GM20431 (cell line): Measurements from ENCODE around the gene DLL1.

Experiments used
- in situ Hi-C: fragments of 300-500 bp; cut with MseI, MboI; formaldehyde crosslinking; loops from one replicate; pipeline ENCODE4 v1.15.0; 2020; ENCODE audit warnings: low sequenced_read_pairs; ENCODE audit not compliant: unreplicated experiment

Gene DLL1

DNA sequence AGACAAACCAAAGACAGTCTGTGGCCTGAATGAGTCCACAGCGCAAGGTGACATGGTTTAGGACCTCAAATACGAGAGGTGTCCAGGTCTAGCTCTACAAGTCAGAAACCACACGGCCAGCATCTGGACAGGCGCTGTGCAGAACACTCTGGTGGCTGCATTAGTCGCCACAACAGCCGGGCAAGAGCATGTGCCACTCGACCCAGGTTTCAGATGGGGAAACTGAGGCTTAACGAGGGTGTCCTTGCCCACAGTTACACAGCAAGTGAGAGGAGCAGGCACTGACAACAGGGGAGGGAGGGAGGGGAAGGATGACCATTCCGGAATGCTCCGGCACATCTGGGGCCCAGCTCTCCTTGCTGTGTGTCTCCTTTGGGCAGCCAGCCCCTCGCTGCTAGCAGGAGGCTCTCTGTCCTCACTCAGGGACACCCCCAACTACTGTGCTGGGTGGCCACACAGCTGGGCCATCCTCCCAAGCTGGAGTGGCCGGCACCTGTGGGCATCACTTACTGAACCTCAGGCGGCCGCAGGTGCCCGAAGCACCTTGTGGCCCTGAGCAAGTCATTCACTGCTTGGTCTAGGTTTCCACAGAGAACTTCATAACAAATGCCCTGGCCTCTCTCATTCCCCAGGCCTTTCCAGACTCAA is 6.6 kb downstream of the DLL1 start:
- in situ Hi-C loops: no loop called here

DNA sequence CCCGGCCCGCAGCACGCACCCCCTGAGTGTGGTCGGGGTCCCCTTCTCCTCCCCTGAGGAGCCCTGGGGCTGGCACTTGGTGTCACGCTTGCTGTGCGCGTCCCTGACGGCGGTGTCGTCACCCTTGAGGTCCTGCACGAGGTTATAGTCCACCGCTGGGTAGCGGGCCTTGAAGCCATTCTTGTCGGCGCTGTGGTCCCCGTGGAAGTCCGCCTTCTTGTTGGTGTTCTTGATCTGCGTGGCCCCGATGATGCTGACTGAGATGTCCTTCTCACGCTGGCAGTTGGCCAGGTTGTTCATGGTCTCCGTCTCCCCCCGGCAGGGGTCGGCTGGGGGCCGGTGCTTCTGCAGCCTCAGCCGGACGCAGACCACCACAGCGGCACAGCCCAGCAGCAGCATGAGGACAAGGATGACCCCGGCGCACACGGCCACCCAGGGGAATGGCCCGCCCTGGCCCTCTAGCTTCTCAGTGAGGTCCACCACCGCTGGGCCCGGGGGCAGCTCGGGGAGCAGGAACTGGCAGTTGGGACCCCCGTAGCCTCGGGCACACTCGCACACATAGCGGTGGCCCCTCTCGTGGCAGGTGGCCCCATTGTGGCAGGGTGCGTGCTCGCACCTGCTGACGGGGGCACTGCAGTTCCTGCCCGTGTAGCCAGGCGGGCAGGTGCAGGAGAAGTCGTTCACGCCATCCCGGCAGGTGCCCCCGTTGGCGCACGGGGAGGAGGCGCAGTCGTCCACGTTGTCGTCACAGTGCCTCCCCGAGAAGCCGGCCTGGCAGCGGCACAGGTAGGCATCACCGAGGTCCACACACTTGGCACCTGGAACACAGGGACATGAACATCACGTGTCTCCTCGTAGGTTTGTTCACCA is 7.4 kb downstream of the DLL1 start:
- in situ Hi-C loops: no loop called here

DNA sequence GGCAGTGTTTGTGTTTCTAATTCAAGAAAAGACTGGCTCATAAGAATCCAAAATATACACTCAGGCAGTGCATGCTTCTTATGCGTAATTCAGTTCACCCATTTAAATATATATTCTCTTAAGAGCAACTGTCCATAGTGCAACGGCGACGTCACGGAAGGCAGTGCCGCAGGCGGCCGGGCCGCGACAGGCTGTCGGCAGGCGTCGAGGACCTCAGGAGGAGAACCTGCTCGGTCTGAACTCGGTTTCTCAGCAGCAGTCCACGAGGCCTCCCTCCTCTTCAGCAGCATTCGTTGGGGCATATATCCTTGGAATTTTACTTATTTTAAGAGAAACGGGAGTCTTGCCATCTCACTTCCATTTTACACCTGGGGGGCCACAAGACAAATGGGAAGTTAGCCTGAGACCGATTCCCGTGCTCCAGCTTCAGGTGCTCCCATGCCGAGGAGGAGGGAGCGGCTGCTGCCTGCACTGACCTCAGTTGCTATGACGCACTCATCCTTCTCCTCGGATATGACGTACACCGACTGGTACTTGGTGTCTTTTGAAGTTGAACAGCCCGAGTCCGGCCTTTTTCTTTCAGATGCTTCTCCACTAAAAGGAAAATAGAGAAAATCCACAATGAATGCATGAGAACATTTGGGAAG is 8.2 kb downstream of the DLL1 start:
- in situ Hi-C loops: no loop called here

DNA sequence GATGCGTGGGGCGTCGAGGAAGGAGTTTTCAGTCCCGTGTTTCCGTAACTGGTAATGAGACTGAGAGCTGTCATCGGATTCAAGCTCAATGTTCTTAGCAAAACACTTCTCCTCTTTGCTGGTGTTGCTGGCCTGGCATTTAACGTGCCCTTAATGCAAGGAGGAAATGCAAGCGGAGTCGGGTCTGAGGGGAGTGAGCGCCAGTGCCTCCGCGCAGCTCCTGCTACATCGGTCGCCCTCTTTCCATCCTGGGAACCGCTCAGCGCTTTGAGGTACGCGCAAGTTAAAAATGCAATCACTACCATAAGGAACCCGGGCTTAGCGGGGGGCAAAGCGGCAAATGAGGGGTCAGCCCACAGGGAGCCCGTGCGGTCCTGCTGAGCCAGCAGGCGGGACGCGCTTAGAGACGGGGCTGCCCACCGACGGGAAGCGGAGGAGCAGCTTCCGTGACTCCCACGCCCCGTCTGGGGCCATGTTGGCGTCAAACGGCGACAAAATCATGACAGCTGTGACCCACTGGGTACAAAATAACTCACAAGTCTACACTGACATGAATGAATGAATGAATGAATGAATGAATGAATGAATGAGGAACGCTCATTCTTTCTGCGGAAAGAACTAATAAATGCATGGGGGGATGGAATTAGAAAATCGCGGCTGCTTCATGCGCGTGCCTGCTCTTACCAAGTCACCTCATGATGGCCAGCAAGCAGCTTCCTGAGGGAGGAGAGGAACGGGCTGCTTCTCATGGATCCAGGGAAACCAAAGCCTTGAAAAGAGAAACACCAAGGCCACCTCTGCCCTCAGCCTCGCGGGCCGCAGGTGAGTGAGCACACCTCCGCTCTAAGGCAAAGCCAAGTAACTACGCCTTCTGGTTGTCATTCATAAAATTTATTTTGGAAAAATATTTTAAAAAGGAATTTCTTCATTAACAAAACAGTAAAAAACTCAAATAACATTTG is 9.3 kb downstream of the DLL1 start:
- in situ Hi-C loops: no loop called here

- in situ Hi-C loops: no loop called here
These were observed 10.2 kb downstream of the DLL1 start for GRCh38 chr6:170280689-170281045.

DNA sequence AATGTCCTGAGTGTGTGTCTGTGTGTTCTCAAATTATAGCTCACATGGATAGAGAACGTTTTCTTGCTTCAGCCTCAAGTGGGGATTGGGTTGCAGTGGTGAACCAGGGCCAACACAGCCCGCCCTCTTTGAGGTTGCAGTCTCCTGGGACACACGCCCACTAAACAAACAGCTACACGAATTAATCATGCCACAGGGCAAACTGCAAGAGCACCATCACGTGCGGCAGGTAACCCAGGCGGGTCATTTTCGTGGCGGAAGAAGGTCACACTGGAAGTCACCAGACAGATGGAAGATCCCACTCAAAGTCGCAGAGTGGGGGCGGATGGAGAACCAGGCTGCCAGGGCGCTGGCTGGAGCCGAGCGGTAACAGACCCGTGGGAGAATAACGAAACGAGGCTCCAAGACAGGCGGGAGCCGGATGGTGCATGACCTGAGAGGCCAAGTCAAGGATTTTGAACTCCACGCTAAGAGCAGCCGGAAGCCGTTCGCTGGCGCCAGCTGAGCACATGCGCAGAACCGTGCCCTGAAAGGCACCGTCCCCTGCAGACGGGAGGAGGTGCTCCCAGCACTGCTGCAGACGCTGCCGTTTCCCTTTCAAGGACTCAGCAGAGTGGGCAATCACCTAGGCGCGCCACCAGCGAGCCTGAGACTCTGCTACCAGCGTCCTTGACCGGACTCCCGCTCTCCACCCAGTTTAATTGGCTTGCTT is 10.7 kb downstream of the DLL1 start:
- in situ Hi-C loops: no loop called here

- in situ Hi-C loops: no loop called here
These were observed 11.5 kb downstream of the DLL1 start for GRCh38 chr6:170279426-170279825.

GRCh38 chr6:170278743-170279094 is 12.2 kb downstream of the DLL1 start:
- in situ Hi-C loops: no loop called here

DNA sequence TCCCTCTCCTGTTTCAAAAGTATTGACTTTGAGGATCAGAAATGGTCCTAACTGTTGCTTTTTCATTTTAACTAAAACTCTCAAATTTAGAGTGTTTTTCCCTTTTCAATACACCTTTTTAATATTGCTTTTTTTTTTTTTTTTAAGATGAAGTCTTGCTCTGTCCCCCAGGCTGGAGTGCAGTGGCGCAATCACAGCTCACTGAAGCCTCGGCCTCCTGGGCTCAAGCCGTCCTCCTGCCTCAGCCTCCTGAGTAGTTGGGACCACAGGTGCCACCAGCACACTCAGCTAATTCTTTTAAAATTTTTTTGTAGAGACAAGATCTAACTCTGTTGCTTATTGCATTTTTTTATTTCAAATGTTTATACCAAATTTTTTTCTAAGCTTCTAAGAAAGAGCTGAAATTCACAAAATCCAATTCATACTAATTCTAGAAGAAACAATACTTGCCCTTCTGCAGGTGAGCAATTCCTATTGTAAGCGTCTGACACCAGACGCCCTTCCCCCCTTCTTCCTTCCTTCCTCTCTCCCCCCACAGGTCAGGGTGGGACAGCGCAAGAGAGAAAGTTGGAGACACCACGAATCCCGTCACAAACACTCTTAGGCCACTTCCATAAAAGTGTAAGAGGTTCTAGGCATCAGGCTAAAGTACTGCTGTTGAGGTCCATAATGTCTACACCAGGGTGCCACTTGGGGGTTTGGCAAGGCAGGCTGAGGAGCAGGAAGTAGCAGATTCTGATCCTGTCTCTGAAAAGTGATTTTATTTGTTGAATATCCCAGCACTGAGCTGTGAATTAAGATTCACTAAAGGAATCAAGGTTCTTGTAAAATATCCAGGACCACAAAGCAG is 12.8 kb downstream of the DLL1 start:
- in situ Hi-C loops: no loop called here

DNA sequence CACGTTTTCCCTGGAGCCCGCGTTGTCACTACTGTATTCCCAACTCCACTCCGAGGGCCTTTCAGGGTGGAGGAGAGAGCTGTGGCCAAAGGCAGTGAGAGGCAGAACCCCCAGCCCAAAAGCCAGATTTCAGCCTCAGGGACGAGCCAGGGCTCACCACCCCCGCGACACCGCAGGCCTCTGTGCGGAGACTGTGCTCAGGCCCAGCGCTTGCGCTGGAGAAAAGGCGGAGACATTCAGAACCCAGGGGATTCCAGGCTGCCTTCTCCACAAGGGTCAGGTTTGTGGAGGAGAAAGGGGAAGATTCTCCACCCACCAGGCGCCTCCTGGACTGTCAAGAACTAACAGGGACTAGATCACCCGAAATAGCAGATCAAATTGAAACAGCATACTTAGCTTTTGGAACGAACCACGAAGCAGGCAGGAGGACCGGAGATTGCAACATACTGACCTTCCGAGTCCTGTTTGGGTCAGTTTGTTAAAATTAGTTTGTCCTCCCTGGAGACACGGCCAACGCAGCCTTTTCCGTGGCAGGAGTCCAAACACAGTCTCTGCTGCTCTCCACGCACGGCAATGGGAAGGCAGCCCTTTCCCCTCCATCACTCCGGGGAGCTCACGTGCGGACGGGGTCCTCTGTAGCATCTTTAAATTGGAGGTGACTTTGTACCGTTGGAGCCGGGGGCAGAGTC is 14.4 kb downstream of the DLL1 start:
- in situ Hi-C loops: no loop called here

DNA sequence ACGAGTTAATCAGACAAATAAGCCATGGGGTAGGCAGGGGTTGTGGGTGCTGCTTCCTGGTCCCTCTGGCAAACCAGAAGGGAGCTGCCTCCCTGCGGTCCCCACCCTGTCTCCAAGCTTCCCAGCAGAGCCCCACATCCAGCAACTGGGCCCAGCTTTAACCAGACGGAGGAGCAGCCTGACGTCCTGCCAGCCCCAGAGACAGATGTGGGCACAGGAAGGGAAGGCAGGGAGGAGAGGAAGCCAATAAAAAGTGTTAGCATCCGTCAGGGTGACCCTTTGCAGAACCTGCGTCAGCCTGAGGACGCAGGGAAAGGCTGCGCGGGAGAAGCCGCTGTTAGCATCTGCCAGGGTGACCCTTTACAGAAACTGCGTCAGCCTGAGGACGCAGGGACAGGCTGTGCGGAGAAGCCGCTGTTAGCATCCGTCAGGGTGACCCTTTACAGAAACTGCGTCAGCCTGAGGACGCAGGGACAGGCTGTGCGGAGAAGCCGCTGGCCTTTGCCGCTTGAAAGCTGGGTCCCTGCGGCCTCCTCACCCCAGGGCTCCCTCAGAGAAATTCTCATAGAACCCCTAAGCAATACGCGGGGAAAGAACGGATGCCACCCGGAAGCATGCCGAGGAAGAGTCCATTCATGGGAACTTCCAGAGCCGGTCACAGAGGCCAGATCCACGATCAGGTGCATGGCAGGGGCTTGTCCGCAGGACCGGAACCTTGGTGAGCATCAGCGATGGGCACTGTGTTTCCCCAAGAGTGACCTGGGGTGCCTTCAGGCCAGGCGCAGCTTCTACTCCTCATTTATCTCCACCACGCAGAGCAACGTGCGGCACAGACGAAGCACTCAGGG is 15.9 kb downstream of the DLL1 start:
- in situ Hi-C loops: no loop called here

GRCh38 chr6:170273681-170274080 is 17.2 kb downstream of the DLL1 start:
- in situ Hi-C loops: no loop called here

DNA sequence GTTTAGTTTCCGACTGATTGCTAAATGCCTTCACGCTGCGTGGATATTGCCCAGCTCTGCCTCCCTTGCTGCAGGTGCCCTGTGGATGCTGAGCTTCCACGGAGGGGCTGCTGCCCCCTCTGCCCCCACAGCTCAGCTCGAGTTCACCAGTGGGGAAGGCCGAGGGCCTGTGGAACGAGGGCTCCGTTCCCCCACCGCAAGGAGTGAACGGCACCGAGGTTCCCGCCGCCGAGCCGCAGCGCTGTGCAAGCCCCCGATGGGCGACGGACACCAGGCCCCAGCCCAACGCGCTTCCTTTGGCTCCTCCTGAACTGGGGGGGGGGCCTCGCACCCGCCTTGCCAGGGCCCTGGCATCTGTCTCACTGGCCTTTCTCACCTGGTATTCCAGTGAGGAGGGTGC is 17.7 kb downstream of the DLL1 start:
- in situ Hi-C loops: no loop called here

DNA sequence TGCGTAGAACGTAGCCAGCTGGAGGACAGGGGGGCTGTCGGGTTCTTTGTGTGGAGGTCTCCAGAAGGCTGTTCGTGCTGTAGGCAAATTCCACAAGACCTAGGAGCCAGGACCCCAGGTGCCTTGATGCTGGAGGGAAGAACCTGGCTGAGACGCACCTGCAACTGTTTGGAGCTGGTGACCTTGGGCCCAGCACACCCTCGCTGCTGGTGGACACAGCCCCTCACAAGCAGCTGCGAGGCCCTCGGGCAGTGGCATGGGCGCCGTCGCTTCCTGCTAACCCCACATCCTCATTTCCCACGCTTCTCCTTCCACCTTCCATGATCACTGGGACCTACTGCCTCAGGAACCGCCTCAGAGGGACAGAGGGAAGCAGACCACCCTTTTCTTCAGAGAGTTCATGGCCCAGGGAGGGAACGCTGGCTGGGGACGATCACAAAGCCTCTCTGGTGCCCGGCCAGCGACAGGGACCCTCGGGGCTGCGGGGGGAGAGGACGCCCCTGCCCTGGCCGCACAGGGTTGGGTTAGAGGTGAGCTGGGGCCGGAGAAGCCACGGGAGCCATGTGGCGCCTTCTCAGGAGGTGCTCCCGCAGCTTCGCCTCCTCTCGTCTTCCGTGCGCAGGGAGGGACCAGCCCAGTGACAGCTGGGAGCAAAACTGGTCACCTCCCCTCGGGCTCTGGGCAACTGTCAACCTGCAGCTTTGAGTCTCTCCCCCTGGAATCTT is 18.4 kb downstream of the DLL1 start:
- in situ Hi-C loops: no loop called here

GRCh38 chr6:170271771-170272314 is 19.0 kb downstream of the DLL1 start:
- in situ Hi-C loops: no loop called here

- in situ Hi-C loops: no loop called here
These were observed 19.8 kb downstream of the DLL1 start for GRCh38 chr6:170270984-170271593.
